Measurements from ENCODE around the gene HYOU1. TPM values are rescaled to one million over a fixed set of nuclear protein-coding genes. Genes with fewer than 3 reads are reported as not detected.

HYOU1 gene
- total RNA-seq, 1 donor from 2014 or later: 122 TPM

GRCh38 chr11:119016216-119017009, 40.6 kb downstream of the HYOU1 start:
- peaks cover 52% of the 10 kb centered on the region for H3K4me1 Mint-ChIP-seq
- no peak for DNase-seq
- H3K27ac Mint-ChIP-seq: peak overlapping the region; percentile 100
- H3K36me3 Mint-ChIP-seq (ENCODE audit: low read depth): peaks cover 79% of the 10 kb centered on the region
- H3K9me3 Mint-ChIP-seq: no peaks in the 10 kb centered on the region
- TF ChIP-seq CTCF (IDR thresholded peaks at IDR 0.05): no peak
- H3K4me3 Mint-ChIP-seq: peak overlapping the region; percentile 99
- no peaks in the 10 kb centered on the region for H3K27me3 Mint-ChIP-seq
- ATAC-seq (ENCODE audit: low read depth): no peak
- POLR2A ChIA-PET: interaction anchor here (0.5 to 3.9 kb wide), 5 partner anchors 18 to 581 kb away, joined by 3 to 23 read pairs (median 7); partner anchors contain the start of genes CENATAC and VPS11
- intact Hi-C loops (cut with micrococcal nuclease): loop anchor here (5.0 kb wide), 2 partner anchors 181 to 224 kb away; partner anchors contain the start of gene DDX6
- CTCF ChIA-PET: no interaction called here

- ATAC-seq (ENCODE audit: low read depth): no peak
- Mint-ChIP-seq H3K4me3 (peak overlapping the region; percentile 28), H3K27ac (no peak overlapping the region), H3K36me3 (ENCODE audit: low read depth) (peaks cover 86% of the 10 kb centered on the region), H3K27me3 (no peaks in the 10 kb centered on the region), H3K4me1 (peaks cover 49% of the 10 kb centered on the region), H3K9me3 (no peaks in the 10 kb centered on the region)
- intact Hi-C loops (cut with micrococcal nuclease): loop anchor here (5.0 kb wide), 2 partner anchors 182 to 223 kb away; partner anchors contain the start of gene DDX6
- ChIA-PET POLR2A (interaction anchor here (0.5 to 3.9 kb wide), 3 partner anchors 12 to 41 kb away, joined by 3 to 18 read pairs (median 7); partner anchors contain the start of gene CENATAC), CTCF (no interaction called here)
- DNase-seq: no peak
- TF ChIP-seq CTCF (IDR thresholded peaks at IDR 0.05): no peak
Measured at GRCh38 chr11:119015054-119015611, 41.9 kb downstream of the HYOU1 start.

GRCh38 chr11:119014209-119014924, 42.6 kb downstream of the HYOU1 start:
- Mint-ChIP-seq H3K4me3 (no peak overlapping the region), H3K36me3 (ENCODE audit: low read depth) (peaks cover 83% of the 10 kb centered on the region), H3K9me3 (no peaks in the 10 kb centered on the region), H3K27me3 (no peaks in the 10 kb centered on the region), H3K4me1 (peaks cover 41% of the 10 kb centered on the region), H3K27ac (no peak overlapping the region)
- no peak for DNase-seq
- CTCF ChIA-PET: no interaction called here
- no peak for ATAC-seq (ENCODE audit: low read depth)
- intact Hi-C loops (cut with micrococcal nuclease): no loop called here
- no peak for TF ChIP-seq CTCF (IDR thresholded peaks at IDR 0.05)
- POLR2A ChIA-PET: interaction anchor here (0.5 to 3.9 kb wide), 3 partner anchors 12 to 18 kb away, joined by 3 to 18 read pairs (median 4); partner anchors contain the start of gene CENATAC

GRCh38 chr11:119012629-119013170, 44.3 kb downstream of the HYOU1 start:
- ChIA-PET POLR2A (interaction anchor here (0.6 to 3.9 kb wide), 3 partner anchors 14 to 49 kb away, joined by 4 to 18 read pairs (median 10); partner anchors contain the start of gene CENATAC), CTCF (no interaction called here)
- intact Hi-C loops (cut with micrococcal nuclease): no loop called here
- no peak for TF ChIP-seq CTCF (IDR thresholded peaks at IDR 0.05)
- peaks cover 28% of the 10 kb centered on the region for H3K4me1 Mint-ChIP-seq
- peaks cover 82% of the 10 kb centered on the region for H3K36me3 Mint-ChIP-seq (ENCODE audit: low read depth)
- no peak overlapping the region for H3K27ac Mint-ChIP-seq
- H3K27me3 Mint-ChIP-seq: no peaks in the 10 kb centered on the region
- DNase-seq (no peak), ATAC-seq (ENCODE audit: low read depth) (no peak)
- H3K4me3 Mint-ChIP-seq: no peak overlapping the region
- H3K9me3 Mint-ChIP-seq: no peaks in the 10 kb centered on the region
